NCI-H2196 (cell line): Measurements from ENCODE around the gene NAT10.

Source experiments
- DNase-seq: peaks from one replicate; lab custom pipeline; 2025; ENCODE audit not compliant: unreplicated experiment; lab: John Stamatoyannopoulos, UW

The NAT10 gene

DNA sequence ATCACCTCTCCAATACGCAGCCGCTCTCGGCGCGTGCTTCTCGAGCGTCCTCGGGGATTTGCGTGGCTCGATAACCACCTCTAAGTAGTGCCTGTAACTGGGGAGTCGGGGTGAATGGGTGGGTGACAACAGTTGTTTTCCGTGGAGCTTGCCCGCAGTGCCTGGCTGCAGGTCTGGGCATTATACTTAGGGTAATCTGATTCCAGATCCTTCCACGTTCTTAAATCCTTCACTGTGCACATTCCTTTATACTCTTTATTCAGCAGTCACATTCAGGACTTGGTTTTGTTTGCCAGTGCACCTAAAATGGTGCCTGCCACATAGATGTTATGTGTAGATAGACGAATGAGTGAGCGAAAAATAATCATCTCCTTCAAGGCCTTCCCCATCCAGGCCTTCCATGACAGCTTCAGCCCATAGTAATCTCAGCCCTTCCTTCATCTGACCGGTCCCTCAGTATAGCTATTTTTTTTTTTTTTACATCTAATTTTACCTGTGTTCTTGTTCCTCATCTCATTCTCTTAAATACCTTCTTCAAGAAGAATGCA, 602 bp downstream of the NAT10 start:
- DNase-seq = no peak

GRCh38 chr11:34111722-34112270, 6.4 kb downstream of the NAT10 start:
- DNase-seq = no peak

GRCh38 chr11:34114014-34114413, 8.6 kb downstream of the NAT10 start:
- DNase-seq = no peak

DNA sequence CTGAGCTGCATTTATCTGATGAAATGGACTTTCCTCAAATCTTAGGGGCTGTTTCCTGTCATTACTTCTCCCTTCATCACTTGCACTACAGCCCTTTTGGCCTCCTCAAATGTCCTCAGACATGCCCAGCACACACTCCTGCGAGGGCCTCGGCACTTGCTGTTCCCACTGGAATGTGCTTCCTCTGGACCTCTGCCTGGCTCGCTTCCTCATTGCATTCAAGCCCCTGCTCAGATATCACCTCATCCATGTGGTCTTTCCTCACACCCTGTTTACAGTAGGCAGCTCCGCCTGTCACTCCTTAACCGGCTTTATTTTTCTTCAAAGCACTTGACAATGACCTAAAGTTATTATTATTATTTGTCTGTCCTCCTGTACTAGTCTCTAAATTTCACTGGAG, 9.0 kb downstream of the NAT10 start:
- DNase-seq = no peak

DNA sequence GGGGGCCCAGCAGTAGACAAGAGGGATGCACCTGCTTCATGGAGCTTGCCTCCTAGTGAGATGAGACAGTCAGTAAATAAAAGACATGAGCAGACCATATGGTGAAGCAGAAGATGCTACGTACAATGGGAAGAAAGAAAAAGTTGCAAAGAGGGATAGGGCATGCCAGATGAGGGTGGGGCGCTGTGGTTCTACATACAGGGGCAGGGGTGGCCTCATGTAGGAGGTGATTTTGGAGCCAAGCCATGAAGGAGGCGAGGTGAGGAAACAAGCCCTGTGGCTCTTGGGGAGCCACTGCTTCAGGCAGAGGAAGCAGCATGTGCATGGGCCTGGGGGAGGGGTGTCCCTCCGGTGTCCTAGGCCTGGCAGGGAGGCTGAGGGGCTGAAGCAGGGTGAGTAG, 15.2 kb downstream of the NAT10 start:
- DNase-seq = no peak

DNA sequence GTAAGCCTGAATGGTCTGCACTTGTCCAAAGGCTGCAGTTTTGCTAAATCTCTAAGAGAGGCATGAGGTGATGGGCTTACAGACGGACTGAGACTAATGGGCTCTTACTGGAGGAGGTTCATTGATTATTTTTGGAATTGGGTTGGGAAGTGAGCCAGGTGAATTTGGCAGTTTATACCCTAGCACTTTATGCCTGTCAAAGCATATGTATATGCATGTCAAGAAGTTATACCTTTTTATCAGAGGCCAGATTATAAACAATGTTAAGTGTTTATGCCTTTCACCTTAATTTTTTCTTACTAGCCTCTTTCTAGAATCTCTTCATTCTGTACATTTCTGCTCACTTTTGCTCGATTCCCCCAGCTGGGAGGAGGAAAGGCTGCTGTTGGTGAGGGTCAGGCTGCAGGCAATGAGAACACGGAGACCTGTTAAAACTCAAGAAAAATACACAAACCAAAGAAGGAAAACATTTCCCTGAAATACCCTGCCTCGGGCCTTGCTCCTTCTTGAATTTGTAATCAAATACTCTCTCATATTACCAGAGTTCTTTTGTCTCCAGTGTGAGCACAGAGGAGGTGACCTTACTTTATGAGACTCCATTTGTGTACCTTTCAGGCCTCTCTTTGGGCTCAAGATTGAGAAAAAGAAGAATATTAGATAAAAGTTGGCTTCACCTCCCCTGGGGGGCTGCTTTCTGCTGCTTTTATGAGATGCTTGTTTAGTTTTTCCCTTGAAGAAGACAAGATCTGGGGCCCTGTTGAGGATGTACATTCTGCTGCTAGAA, 19.6 kb downstream of the NAT10 start:
- no peak for DNase-seq

DNA sequence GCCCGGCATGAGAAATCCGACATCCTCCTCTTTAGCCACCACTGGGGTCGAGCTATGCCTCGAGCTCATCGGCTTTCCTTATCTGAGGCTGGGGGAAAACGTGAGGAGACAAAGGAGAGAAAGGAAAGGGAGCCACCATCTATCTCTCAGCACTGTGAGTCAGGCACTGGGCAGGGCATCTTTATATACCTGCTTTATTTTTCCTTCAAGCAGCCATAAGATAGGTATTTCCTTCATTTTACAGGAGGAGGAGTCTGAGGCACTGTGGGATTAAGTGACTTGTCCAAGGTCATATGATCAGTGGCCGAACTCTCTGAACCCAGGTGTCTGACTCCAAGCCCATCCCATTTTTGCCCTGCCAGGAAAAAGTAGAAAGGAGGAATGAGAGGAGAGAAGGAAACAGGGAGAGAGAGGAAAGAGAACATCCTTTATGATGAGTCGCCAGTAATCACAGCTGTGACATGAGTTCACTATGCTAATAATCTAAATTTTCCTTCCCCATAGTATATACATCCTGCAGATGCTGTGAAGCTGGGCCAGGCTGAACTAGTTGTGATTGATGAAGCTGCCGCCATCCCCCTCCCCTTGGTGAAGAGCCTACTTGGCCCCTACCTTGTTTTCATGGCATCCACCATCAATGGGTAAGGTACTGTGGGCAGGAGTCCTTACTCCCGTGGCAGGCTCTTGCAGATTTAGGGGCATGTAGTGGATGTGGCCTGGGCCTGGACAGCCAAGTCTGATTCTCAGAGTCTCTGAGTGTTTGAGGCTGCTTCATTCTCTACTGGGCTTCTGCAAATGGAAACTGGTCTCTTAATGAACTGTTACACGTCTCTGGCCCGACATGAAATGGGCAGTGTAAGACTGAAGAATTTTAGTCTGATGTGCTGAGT, 21.8 kb downstream of the NAT10 start:
- no peak for DNase-seq

GRCh38 chr11:34128824-34129223, 23.4 kb downstream of the NAT10 start:
- no peak for DNase-seq

DNA sequence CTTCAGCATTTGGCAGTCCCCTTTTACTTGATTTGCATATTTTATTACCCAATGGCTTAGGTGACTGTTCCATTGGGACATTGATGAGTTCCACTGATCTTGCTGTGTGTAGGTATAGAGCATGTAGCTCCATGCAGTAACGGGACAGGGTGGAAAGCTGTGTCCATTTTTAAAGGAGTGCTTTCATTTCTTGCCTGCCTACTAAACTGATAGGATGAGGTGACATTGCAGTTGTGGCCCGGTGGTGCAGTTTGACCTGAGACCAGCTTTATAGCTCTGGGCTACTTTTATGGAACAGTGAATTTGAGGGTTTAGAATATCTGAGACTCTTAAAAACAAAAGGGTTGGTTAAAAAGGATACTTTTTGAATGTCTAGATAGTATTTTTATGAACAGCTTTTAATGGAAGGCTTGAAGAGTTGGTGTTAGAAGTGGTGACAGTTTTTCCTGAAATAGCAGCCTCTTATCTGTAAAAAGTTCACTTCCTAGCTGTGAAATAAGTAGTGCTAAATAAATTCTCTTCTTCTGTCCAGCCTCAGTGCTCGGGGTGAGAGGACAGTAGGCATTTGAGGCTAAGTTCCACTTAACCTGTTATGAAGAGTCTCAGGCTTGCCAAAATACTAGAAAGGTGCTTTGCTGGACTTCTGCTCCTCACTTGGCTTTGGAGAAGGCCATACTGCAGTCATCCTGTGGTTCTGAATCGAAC, 27.0 kb downstream of the NAT10 start:
- no peak for DNase-seq

DNA sequence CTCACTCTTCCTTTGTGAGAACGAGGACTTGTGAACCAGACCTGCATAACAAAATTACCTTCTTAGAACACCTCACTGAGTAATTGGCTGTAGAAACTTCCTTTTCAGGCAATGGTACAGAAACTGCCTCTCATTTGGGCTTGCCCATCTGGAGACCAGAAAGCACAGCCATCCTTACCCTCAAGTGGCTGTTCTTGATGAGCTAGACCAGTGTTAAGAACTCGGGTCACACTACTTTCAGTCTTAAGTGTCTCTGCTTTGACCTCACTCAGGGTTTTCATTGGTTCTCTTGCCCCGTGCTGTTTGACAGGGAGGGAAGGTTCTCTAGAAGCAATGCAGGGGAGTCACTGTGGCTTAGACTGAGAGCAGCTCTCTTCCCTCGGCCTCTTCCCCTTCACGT, 29.3 kb downstream of the NAT10 start:
- DNase-seq = no peak

DNA sequence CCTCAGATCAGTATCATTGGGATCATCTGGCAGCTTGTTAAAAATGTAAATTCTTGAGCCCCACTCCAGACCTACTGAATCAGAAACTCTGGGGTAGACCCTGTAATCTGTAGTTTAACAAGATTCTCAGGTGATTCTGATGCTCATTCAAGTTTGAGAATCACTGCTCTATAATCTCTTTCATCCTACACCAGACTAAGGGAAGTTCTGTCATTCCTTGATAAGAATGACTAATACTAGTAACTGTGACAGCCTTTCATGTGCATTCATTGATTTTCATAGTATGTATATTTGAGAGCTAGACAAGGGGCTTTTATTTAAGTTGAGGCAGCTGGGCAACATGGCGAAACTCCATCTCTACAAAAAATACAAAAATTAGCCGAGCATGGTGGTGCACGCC, 30.0 kb downstream of the NAT10 start:
- DNase-seq = no peak

GRCh38 chr11:34136420-34136819, 31.0 kb downstream of the NAT10 start:
- no peak for DNase-seq

DNA sequence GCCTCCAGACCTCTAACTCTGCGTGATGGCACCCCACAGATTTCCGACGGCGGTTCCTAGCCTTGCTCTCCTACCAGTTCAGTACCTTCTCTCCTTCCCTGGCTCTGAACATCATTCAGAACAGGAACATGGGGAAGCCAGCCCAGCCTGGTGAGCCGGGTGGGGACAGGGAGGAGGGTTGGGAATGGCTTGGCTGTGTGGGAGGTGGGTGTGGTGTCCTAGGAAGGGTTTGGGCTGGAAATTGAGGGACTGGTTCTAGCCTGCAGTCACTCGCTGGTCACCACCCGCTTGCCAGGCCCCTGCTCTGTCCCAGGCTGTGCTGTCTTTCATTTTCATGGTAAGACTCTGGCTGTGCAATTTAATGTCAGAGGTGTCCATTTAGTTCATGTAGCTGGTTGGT, 33.9 kb downstream of the NAT10 start:
- no peak for DNase-seq

GRCh38 chr11:34140149-34140548, 34.7 kb downstream of the NAT10 start:
- no peak for DNase-seq

GRCh38 chr11:34143048-34143447, 37.6 kb downstream of the NAT10 start:
- DNase-seq = no peak

- DNase-seq = no peak
Observed at GRCh38 chr11:34145073-34145472, 39.6 kb downstream of the NAT10 start.

DNA sequence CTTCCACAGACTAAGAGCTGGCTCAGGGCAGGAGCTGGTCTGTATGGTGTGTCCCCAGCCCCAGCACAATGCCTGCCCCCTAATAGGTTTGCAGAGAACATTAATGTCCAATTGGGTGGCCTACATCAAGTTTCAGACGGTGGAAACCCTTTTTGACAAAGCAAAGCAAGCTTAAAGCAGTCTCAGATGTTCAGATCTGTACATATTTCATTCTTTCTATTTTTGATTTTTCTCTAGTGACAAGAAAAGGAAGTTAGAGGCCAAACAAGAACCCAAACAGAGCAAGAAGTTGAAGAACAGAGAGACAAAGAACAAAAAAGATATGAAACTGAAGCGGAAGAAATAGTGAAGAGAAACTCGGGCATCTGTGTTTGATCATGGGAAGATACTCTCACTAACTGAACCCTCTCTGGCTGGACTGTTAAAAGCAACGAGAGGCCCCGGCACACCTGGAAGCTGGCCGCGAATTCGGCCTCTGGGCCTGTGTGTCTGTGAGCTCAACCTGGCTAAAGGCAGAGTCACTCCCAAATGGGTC, 40.5 kb downstream of the NAT10 start:
- DNase-seq = no peak

DNA sequence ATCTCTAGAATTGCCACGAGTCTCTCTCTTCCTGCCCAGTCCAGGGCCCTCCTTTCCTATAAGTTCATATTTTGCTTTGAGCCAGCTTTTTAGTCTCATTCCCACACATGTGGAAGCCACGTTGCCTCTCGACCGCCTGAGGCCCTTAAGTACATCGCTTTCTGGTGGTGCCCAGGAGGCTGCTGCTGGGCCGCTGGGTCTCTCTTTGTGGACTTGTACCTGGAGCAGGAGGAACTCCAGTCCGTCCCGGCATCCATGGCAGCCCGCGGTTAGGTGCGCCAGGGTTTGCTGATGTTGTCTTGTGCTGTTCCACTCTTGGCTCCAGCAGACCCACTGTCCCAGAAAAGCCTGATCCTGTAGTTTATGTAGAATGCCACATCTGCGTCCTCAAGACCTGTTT, 41.0 kb downstream of the NAT10 start:
- no peak for DNase-seq

DNA sequence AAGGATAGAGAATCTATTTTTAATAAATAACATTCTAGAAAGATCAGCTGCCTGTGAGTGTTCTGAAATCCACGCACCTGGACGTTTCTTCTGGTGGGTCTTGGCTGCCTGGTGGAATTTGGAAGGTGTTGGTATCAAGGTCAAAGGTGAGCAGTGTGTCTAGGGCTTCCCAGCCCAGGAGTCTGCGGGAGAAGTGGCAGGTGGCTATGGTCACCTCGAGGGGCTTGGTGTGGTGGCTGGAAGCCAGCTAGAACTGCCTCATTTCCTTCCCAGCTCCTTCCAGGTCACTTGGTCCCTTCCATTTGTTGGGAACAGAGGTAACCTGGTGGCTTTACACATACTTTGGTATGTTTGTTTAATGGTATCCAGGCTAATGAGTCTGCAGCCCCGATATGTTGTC, 41.4 kb downstream of the NAT10 start:
- no peak for DNase-seq

DNA sequence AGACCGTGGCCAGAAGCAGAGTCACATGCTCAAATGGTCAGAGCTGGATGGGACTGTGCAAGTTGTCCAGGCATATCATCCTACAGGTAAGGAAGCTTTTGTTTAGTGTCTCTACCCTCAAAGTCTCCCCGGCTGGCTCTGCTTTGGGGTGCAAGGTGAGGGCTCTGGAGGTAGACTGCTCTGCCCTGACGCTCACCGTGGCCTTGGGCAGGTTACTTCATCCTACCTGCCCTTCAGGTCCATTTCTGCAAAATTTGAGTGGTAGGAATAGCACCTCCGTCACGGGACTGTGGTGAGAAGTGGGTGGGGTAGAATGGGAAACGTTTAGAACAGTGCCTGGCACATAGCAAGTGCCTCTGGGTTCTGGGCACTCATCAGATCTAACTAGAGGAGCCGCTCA, 42.2 kb downstream of the NAT10 start:
- DNase-seq = no peak
